DOHH2 (cell line): Measurements from ENCODE around the gene C6orf47.

Experiments
- H3F3A ChIP-seq: fragments of 200-600 bp; sonication (generic), shearing (Covaris generic); 2 replicates; pipeline ENCODE4 v1.6.0; 2016; ENCODE audit warnings: antibody characterized with exemption, mild to moderate bottlenecking; ENCODE audit not compliant: control insufficient read depth, insufficient read depth
- H3K27ac ChIP-seq: fragments of 200-600 bp; sonication (generic); 2 replicates; pipeline ENCODE4 v1.5.1; 2014; ENCODE audit warnings: low read depth, mild to moderate bottlenecking, low read length, moderate library complexity
- H3K27me3 ChIP-seq: fragments of 200-600 bp; sonication (generic); 2 replicates; pipeline ENCODE4 v1.6.1; 2014; ENCODE audit warnings: mild to moderate bottlenecking, low read length, mixed read lengths; ENCODE audit not compliant: control insufficient read depth
- H3K36me3 ChIP-seq: fragments of 200-600 bp; sonication (generic); 2 replicates; pipeline ENCODE4 v1.6.1; 2014; ENCODE audit warnings: mild to moderate bottlenecking, low read length, moderate library complexity, mixed read lengths; ENCODE audit not compliant: control insufficient read depth
- H3K4me1 ChIP-seq: fragments of 200-600 bp; sonication (generic); 2 replicates; pipeline ENCODE4 v1.6.1; 2014; ENCODE audit warnings: mild to moderate bottlenecking, low read length, mixed read lengths; ENCODE audit not compliant: control insufficient read depth
- H3K4me2 ChIP-seq: fragments of 200-600 bp; sonication (generic); 2 replicates; pipeline ENCODE4 v1.6.0; 2014; ENCODE audit warnings: mild to moderate bottlenecking, low read length, moderate library complexity
- H3K4me3 ChIP-seq: fragments of 200-600 bp; sonication (generic); 2 replicates; pipeline ENCODE4 v1.5.1; 2014; ENCODE audit warnings: mild to moderate bottlenecking, low read length, mixed read lengths
- H3K79me2 ChIP-seq: fragments of 200-600 bp; sonication (generic); 2 replicates; pipeline ENCODE4 v1.6.1; 2014; ENCODE audit warnings: mild to moderate bottlenecking, low read length, mixed read lengths; ENCODE audit not compliant: control insufficient read depth
- H3K9me2 ChIP-seq: fragments of 200-600 bp; sonication (generic); replicated peaks from 2 replicates; pipeline ENCODE4 v1.6.1; 2014; ENCODE audit warnings: mild to moderate bottlenecking, low read length, mixed read lengths; ENCODE audit not compliant: control insufficient read depth
- H3K9me3 ChIP-seq: fragments of 200-600 bp; sonication (generic); 2 replicates; pipeline ENCODE4 v1.6.1; 2014; ENCODE audit warnings: antibody characterized with exemption, low read length, mixed read lengths; ENCODE audit not compliant: control insufficient read depth, insufficient read depth
- H4K20me1 ChIP-seq: fragments of 200-600 bp; sonication (generic); 2 replicates; pipeline ENCODE4 v1.6.0; 2014; ENCODE audit warnings: low read depth, mild to moderate bottlenecking, antibody characterized with exemption, low read length, moderate library complexity; ENCODE audit not compliant: control insufficient read depth, insufficient read depth
- EZH2phosphoT487 ChIP-seq: fragments of 200-600 bp; sonication (generic); IDR thresholded peaks from 2 replicates; pipeline ENCODE4 v1.6.1; 2017; ENCODE audit warnings: borderline replicate concordance, mild to moderate bottlenecking, antibody characterized with exemption, low read length, moderate library complexity, mixed read lengths
- TF ChIP-seq, protein P1 (sequence below): fragments of 200-600 bp; sonication (generic); IDR thresholded peaks from one replicate; pipeline ENCODE4 v1.5.1; 2014; ENCODE audit warnings: antibody characterized with exemption, mild to moderate bottlenecking, low read depth, low read length; ENCODE audit not compliant: poor library complexity, severe bottlenecking

Gene C6orf47

DNA sequence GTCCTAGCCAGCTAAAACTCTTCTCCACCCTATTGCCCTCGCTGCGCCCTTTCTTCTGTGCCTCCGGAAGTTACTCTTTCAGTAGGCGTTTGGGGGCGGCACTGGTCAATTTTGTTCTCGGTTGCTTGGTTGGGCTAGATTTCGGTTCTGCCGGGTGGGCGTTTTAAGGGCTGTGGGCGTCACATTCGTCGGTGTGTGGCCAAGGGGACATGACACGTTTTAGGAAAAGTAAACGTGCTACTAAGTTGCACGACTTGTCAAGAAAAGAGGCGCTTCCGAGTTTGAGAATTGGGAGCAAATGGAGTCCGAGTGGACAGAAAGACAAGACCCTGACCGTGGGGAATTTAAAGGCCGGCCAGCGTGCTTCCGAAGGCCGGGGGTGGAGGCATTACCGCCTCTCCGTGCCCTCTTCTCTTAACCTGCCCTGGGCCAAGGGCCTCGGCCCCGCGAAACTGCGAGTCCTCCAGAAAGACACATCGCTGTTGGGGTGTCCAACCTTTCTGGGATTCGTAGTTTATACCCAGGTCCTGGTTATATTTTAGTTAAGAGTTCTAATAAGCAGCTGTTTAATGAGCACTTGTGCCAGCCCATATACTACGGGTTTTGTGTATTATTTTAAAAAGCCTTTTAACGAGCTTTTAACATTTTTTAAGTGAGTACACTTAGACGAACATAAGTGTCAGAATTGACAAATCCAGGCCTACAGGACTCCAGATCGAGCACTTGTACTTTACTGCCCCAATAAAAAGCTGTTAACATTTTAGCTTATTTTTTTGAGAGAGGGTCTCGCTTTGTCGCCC is 7.5 kb downstream of the C6orf47 start:
- Histone ChIP-seq H3K4me1 (peaks cover 20% of the 10 kb centered on the region), H3K9me2 (no peaks in the 10 kb centered on the region), H3K4me3 (peak overlapping the region; percentile 83), H3F3A (peaks cover 9% of the 10 kb centered on the region), H3K79me2 (peaks cover 59% of the 10 kb centered on the region), H3K27me3 (no peaks in the 10 kb centered on the region), H3K9me3 (no peaks in the 10 kb centered on the region), H3K4me2 (peak overlapping the region; percentile 84), H3K27ac (peak overlapping the region; percentile 82), H3K36me3 (peaks cover 42% of the 10 kb centered on the region), H4K20me1 (no peaks in the 10 kb centered on the region)
- TF ChIP-seq, protein P1, sequence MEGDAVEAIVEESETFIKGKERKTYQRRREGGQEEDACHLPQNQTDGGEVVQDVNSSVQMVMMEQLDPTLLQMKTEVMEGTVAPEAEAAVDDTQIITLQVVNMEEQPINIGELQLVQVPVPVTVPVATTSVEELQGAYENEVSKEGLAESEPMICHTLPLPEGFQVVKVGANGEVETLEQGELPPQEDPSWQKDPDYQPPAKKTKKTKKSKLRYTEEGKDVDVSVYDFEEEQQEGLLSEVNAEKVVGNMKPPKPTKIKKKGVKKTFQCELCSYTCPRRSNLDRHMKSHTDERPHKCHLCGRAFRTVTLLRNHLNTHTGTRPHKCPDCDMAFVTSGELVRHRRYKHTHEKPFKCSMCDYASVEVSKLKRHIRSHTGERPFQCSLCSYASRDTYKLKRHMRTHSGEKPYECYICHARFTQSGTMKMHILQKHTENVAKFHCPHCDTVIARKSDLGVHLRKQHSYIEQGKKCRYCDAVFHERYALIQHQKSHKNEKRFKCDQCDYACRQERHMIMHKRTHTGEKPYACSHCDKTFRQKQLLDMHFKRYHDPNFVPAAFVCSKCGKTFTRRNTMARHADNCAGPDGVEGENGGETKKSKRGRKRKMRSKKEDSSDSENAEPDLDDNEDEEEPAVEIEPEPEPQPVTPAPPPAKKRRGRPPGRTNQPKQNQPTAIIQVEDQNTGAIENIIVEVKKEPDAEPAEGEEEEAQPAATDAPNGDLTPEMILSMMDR, result peak; percentile 18
- no peak for TF ChIP-seq EZH2phosphoT487

DNA sequence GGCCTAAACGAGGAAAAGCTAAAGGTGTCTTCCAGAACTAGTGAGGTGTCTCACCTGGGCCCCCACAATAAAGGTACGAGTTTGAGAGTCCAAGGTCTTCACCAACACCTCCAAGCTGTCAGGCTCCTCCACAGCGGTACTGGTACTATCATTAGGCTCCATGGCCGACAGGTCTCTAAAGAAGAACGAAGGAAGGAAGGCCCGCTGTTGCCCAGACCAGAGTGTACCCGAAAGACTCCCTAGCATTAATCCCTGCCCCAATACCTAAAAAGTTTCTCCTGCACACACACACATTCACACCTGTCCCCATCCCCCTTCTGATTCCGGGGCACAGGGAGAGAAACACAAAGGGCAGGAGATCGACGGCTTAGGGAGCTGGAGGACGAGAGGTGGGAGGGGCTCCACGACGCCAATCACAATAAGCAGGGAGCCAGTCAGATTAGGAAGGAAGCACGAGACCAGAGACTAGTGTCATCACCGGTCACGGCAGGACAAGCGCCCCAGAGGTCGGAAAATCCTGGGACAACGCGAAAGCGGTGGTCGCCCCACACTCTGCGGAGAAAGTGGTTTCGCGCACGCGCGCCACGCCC is 8.9 kb downstream of the C6orf47 start:
- TF ChIP-seq, protein P1, result no peak
- TF ChIP-seq EZH2phosphoT487, result no peak
- Histone ChIP-seq H3K36me3 (peaks cover 46% of the 10 kb centered on the region), H3K27ac (peak overlapping the region; percentile 82), H3K27me3 (no peaks in the 10 kb centered on the region), H3K9me3 (no peaks in the 10 kb centered on the region), H3K4me1 (peaks cover 15% of the 10 kb centered on the region), H3F3A (peaks cover 6% of the 10 kb centered on the region), H3K79me2 (peaks cover 51% of the 10 kb centered on the region), H3K4me3 (peak overlapping the region; percentile 83), H3K4me2 (peak overlapping the region; percentile 84), H4K20me1 (no peaks in the 10 kb centered on the region), H3K9me2 (no peaks in the 10 kb centered on the region)

DNA sequence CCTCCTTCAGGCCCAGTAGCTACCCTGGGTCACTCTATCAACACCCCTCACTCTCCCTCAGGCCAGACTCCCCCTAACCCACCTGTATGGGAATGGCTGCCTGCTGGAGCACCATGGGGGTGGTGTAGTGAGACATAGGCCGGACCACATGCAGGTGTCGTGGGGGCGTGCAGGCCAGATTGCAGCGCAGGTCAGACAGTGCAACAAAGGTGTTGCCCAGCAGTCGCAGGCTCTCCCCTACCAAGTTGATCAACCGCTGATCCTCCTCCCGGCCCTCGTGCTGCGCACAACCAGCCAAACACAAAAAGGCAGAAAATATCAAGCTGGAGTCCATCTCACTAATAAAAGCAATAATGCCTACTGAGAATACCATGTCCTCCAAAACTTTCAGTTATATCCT is 15.3 kb downstream of the C6orf47 start:
- H3K9me3 ChIP-seq, result no peaks in the 10 kb centered on the region
- no peaks in the 10 kb centered on the region for H3K27me3 ChIP-seq
- H3K4me2 ChIP-seq, result no peak overlapping the region
- TF ChIP-seq, protein P1, result no peak
- no peak for TF ChIP-seq EZH2phosphoT487
- H3F3A ChIP-seq, result 0 out of 2 replicates have a peak, but pooled peaks cover 4% of the 10 kb centered on the region
- H3K9me2 ChIP-seq, result no peaks in the 10 kb centered on the region
- H3K4me3 ChIP-seq, result no peak overlapping the region
- peaks cover 87% of the 10 kb centered on the region for H3K36me3 ChIP-seq
- H3K27ac ChIP-seq, result no peak overlapping the region
- no peaks in the 10 kb centered on the region for H3K4me1 ChIP-seq
- H4K20me1 ChIP-seq, result no peaks in the 10 kb centered on the region
- peaks cover 20% of the 10 kb centered on the region for H3K79me2 ChIP-seq
